Activated naive CD4-positive, alpha-beta T cell treated with anti-CD3 and anti-CD28 coated beads, Interleukin-2, amount 10 ng/mL, durations not matched to agents 7 days and 5 days (primary cell): ENCODE measurements around the gene CARD8.
"Not testable (repeated sequence)": the region's sequence is repeated elsewhere in the genome, so short reads cannot be mapped to it uniquely, and the experiment has no call there.

Source experiments
- CTCF ChIA-PET: fragments of 350-600 bp; sonication (Branson Sonifier 250); formaldehyde crosslinking; loops from one replicate; lab custom pipeline; 2021; ENCODE audit warnings: antibody characterized with exemption; lab: Charles Lee
- DNase-seq: peaks from one replicate; pipeline ENCODE4 v3.0.0-alpha.2; 2020
- H3K27ac Mint-ChIP-seq: one replicate; pipeline ENCODE4 v1.8.0; 2021; ENCODE audit warnings: mild to moderate bottlenecking, moderate library complexity, mixed read lengths
- H3K27me3 Mint-ChIP-seq: one replicate; pipeline ENCODE4 v1.8.0; 2021; ENCODE audit warnings: mild to moderate bottlenecking, mixed read lengths
- H3K36me3 Mint-ChIP-seq: one replicate; pipeline ENCODE4 v1.8.0; 2021; ENCODE audit warnings: mixed read lengths
- H3K4me1 Mint-ChIP-seq: one replicate; pipeline ENCODE4 v1.8.0; 2021; ENCODE audit warnings: mixed read lengths
- H3K4me3 Mint-ChIP-seq: one replicate; pipeline ENCODE4 v1.8.0; 2021; ENCODE audit warnings: mild to moderate bottlenecking, moderate library complexity, mixed read lengths
- H3K9me3 Mint-ChIP-seq: one replicate; pipeline ENCODE4 v1.8.0; 2021; ENCODE audit warnings: mixed read lengths

CARD8 gene

DNA sequence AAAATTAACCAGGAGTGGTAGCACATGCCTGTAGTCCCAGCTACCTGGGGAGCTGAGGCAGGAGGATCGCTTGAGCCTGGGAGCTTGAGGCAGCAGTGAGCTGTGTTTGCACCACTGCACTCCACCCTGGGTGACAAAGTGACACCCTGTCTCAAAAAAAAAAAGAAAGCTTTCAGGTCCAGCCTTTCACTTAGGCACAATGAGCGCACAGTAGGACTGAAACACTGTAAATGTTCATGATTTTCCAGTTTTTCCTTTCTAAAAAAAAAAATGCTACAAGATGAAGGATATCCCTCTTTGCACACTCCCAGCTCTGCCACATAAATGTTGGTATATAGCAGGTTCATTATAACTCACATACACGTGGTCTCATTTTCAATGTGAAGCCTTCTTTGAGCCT lies 32.0 kb upstream of the CARD8 start:
- CTCF ChIA-PET, result interaction anchor here (0.6 to 1.4 kb wide), 3 partner anchors 8 to 26 kb away, joined by 3 to 4 read pairs (median 4); no protein-coding TSS in a partner anchor
- H3K36me3 Mint-ChIP-seq, result no peaks in the 10 kb centered on the region
- H3K9me3 Mint-ChIP-seq, result peaks cover 20% of the 10 kb centered on the region
- peaks cover 7% of the 10 kb centered on the region for H3K4me1 Mint-ChIP-seq
- no peak overlapping the region for H3K27ac Mint-ChIP-seq
- H3K27me3 Mint-ChIP-seq, result peaks cover 29% of the 10 kb centered on the region
- H3K4me3 Mint-ChIP-seq, result no peak overlapping the region
- DNase-seq, result no peak

- peaks cover 14% of the 10 kb centered on the region for H3K27me3 Mint-ChIP-seq
- H3K4me3 Mint-ChIP-seq, result no peak overlapping the region
- H3K27ac Mint-ChIP-seq, result no peak overlapping the region
- H3K36me3 Mint-ChIP-seq, result no peaks in the 10 kb centered on the region
- no peaks in the 10 kb centered on the region for H3K4me1 Mint-ChIP-seq
- CTCF ChIA-PET, result interaction anchor here (2.3 kb wide), 1 partner anchor 13 kb away, joined by 4 read pairs; no protein-coding TSS in a partner anchor
- no peak for DNase-seq
- peaks cover 20% of the 10 kb centered on the region for H3K9me3 Mint-ChIP-seq
Observed at GRCh38 chr19:48284896-48285295, 29.2 kb upstream of the CARD8 start.

DNA sequence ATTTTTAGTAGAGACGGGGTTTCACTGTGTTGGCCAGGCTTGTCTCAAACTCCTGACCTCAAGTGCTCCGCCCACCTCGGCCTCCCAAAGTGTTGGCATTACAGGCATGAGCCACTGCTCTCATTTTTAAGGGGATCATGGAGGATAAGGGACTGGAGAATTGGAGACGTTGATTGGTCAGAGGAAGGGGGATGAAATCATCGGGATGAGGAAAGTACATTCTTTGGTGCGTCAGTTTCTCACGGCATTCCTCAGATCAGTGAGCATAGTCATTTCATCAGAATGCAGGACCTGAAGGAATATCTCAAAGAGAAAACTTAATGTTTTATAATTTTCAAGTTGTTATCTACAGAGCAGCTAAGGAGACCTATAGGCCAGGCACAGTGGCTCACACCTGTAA lies 28.2 kb upstream of the CARD8 start:
- CTCF ChIA-PET, result interaction anchor here (2.3 kb wide), 1 partner anchor 14 kb away, joined by 4 read pairs; no protein-coding TSS in a partner anchor
- peaks cover 14% of the 10 kb centered on the region for H3K27me3 Mint-ChIP-seq
- no peaks in the 10 kb centered on the region for H3K36me3 Mint-ChIP-seq
- no peak overlapping the region for H3K4me3 Mint-ChIP-seq
- peaks cover 20% of the 10 kb centered on the region for H3K9me3 Mint-ChIP-seq
- no peaks in the 10 kb centered on the region for H3K4me1 Mint-ChIP-seq
- H3K27ac Mint-ChIP-seq, result no peak overlapping the region
- DNase-seq, result no peak

GRCh38 chr19:48279747-48280146 lies 24.0 kb upstream of the CARD8 start:
- H3K4me1 Mint-ChIP-seq, result no peaks in the 10 kb centered on the region
- CTCF ChIA-PET, result interaction anchor here (0.6 kb wide), 1 partner anchor 8 kb away, joined by 3 read pairs; no protein-coding TSS in a partner anchor
- H3K27me3 Mint-ChIP-seq, result peaks cover 6% of the 10 kb centered on the region
- peaks cover 7% of the 10 kb centered on the region for H3K9me3 Mint-ChIP-seq
- no peak overlapping the region for H3K27ac Mint-ChIP-seq
- no peak for DNase-seq
- H3K36me3 Mint-ChIP-seq, result no peaks in the 10 kb centered on the region
- no peak overlapping the region for H3K4me3 Mint-ChIP-seq

DNA sequence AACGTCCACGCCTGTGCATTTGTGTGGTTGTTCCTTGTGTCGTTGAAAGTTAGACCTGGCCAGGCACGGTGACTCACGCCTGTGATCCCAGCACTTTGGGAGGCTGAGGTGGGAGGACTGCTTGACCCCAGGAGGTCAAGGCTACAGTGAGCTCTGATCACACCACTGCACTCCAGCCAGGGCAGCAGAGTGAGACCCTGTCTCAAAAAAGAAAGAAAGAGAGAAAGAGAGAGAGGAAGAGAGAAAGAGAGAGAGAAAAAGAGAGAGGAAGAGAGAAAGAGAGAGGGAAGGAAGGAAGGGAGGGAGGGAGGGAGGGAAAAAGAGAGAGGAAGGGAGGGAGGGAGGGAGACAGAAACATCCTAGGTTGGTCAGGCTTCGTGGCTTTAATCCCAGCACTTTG lies 19.2 kb upstream of the CARD8 start:
- Mint-ChIP-seq H3K4me1 (peaks cover 16% of the 10 kb centered on the region), H3K36me3 (no peaks in the 10 kb centered on the region), H3K27me3 (peaks cover 39% of the 10 kb centered on the region), H3K4me3 (no peak overlapping the region), H3K9me3 (no peaks in the 10 kb centered on the region), H3K27ac (no peak overlapping the region)
- CTCF ChIA-PET, result interaction anchor here (1.2 kb wide), 1 partner anchor 8 kb away, joined by 3 read pairs; no protein-coding TSS in a partner anchor
- DNase-seq, result no peak

GRCh38 chr19:48274173-48274572 lies 18.5 kb upstream of the CARD8 start:
- H3K27me3 Mint-ChIP-seq, result peaks cover 46% of the 10 kb centered on the region
- no peak overlapping the region for H3K27ac Mint-ChIP-seq
- no peak for DNase-seq
- H3K36me3 Mint-ChIP-seq, result no peaks in the 10 kb centered on the region
- H3K4me1 Mint-ChIP-seq, result peaks cover 21% of the 10 kb centered on the region
- H3K9me3 Mint-ChIP-seq, result no peaks in the 10 kb centered on the region
- H3K4me3 Mint-ChIP-seq, result no peak overlapping the region
- CTCF ChIA-PET, result no interaction called here

DNA sequence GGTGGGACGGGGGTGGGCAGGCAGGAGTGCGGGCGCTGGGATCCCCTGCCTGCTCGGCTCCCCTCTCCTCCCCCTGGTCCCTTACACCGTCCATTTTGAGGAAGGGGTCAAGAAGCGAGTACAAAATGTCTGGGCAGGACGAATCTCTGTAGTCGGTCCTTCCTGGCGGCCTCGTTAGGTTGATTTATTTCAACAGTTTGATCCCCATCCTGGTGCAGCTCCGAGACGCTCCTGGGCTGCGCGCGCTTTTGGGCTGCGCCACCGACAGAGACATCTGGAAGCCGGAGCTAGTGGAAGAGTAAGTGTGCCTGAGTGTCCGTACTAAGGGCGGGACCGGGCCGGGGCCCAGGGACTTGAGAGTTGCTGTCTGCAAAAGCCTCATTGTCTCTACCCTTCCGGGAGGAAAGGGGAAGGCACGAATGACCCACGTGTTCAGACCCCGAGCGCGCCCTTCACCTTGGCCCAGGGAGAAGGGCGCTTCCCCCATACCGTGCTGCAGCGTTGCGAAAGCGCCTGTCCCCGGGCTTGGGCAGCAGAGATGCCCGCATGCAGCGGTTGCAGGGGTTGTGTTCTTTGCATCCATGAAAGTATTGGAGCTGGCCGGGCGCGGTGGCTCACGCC lies 15.9 kb upstream of the CARD8 start:
- H3K27me3 Mint-ChIP-seq, result peaks cover 54% of the 10 kb centered on the region
- peak; percentile 38 for DNase-seq
- no peaks in the 10 kb centered on the region for H3K9me3 Mint-ChIP-seq
- peak overlapping the region; percentile 78 for H3K4me3 Mint-ChIP-seq
- H3K27ac Mint-ChIP-seq, result no peak overlapping the region
- peaks cover 25% of the 10 kb centered on the region for H3K4me1 Mint-ChIP-seq
- H3K36me3 Mint-ChIP-seq, result no peaks in the 10 kb centered on the region
- CTCF ChIA-PET, result interaction anchor here (1.2 to 2.4 kb wide), 5 partner anchors 11 to 62 kb away, joined by 3 to 9 read pairs (median 4); no protein-coding TSS in a partner anchor

GRCh38 chr19:48269617-48270026 lies 13.9 kb upstream of the CARD8 start:
- not testable (repeated sequence) for H3K27ac Mint-ChIP-seq, H3K36me3 Mint-ChIP-seq, DNase-seq, H3K9me3 Mint-ChIP-seq
- H3K27me3 Mint-ChIP-seq, result peaks cover 60% of the 10 kb centered on the region
- H3K4me1 Mint-ChIP-seq, result peaks cover 28% of the 10 kb centered on the region
- CTCF ChIA-PET, result interaction anchor here (0.7 to 4.3 kb wide), 3 partner anchors 18 to 65 kb away, joined by 3 to 43 read pairs (median 4); no protein-coding TSS in a partner anchor
- H3K4me3 Mint-ChIP-seq, result peak overlapping the region; percentile 53

- H3K27ac Mint-ChIP-seq, H3K36me3 Mint-ChIP-seq, H3K4me3 Mint-ChIP-seq, DNase-seq, H3K9me3 Mint-ChIP-seq: not testable (repeated sequence)
- Mint-ChIP-seq H3K4me1 (peaks cover 28% of the 10 kb centered on the region), H3K27me3 (peaks cover 34% of the 10 kb centered on the region)
- CTCF ChIA-PET, result interaction anchor here (1.7 kb wide), 2 partner anchors 28 to 68 kb away, joined by 4 to 7 read pairs; no protein-coding TSS in a partner anchor
Observed at GRCh38 chr19:48265326-48265725, 9.6 kb upstream of the CARD8 start.

DNA sequence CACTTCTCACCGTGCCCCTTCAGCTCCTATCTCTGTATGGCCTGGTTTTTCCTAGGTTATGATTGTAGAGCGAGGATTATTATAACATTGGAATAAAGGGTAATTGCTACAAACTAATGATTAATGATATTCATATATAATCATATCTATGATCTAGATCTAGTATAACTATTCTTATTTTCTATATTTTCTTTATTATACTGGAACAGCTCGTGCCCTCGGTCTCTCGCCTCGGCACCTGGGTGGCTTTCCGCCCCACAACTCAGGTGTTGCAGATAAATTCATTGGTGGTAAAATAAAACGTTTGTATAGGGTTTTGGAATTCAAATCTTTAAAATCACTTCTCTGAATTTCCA lies 4.6 kb upstream of the CARD8 start:
- CTCF ChIA-PET, result interaction anchor here (0.6 to 1.7 kb wide), 13 partner anchors 11 to 616 kb away, joined by 3 to 19 read pairs (median 4); no protein-coding TSS in a partner anchor
- H3K36me3 Mint-ChIP-seq, result peaks cover 10% of the 10 kb centered on the region
- H3K9me3 Mint-ChIP-seq, DNase-seq: not testable (repeated sequence)
- H3K4me3 Mint-ChIP-seq, result peak overlapping the region; percentile 75
- H3K4me1 Mint-ChIP-seq, result peaks cover 48% of the 10 kb centered on the region
- H3K27me3 Mint-ChIP-seq, result peaks cover 12% of the 10 kb centered on the region
- H3K27ac Mint-ChIP-seq, result peak overlapping the region; percentile 94

GRCh38 chr19:48258992-48259391 lies 3.3 kb upstream of the CARD8 start:
- DNase-seq, H3K9me3 Mint-ChIP-seq, H3K27me3 Mint-ChIP-seq: not testable (repeated sequence)
- CTCF ChIA-PET, result interaction anchor here (0.7 to 1.1 kb wide), 2 partner anchors 10 to 55 kb away, joined by 3 to 5 read pairs; no protein-coding TSS in a partner anchor
- Mint-ChIP-seq H3K4me3 (peak overlapping the region; percentile 74), H3K36me3 (peaks cover 14% of the 10 kb centered on the region), H3K4me1 (peaks cover 59% of the 10 kb centered on the region), H3K27ac (peak overlapping the region; percentile 94)

GRCh38 chr19:48258350-48258749 lies 2.6 kb upstream of the CARD8 start:
- H3K9me3 Mint-ChIP-seq, result no peaks in the 10 kb centered on the region
- H3K27me3 Mint-ChIP-seq, result no peaks in the 10 kb centered on the region
- CTCF ChIA-PET, result interaction anchor here (1.8 kb wide), 1 partner anchor 9 kb away, joined by 6 read pairs; no protein-coding TSS in a partner anchor
- H3K27ac Mint-ChIP-seq, result peak overlapping the region; percentile 94
- H3K36me3 Mint-ChIP-seq, result peaks cover 16% of the 10 kb centered on the region
- H3K4me3 Mint-ChIP-seq, result peak overlapping the region; percentile 74
- peak; percentile 36 for DNase-seq
- H3K4me1 Mint-ChIP-seq, result peaks cover 65% of the 10 kb centered on the region

DNA sequence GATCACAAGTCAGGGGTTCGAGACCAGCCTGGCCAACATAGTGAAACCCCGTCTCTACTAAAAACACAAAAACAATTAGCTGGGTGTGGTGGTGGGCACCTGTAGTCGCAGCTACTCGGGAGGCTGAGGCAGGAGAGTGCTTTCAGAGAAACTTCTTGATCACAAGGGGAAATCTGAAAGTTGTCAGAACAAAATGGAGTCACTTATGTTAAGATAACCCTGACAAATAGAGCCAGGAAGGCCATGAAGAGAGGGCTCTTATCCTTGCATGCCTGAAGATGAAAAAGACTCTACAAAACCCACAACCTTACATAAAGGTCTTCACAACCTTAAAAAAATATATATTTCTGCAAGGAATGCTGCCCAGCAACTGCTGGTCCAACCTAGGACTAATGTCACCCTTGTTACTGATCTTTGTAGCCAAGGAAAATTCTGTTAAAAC lies 1.2 kb downstream of the CARD8 start:
- CTCF ChIA-PET, result interaction anchor here (0.7 kb wide), 1 partner anchor 64 kb away, joined by 3 read pairs; no protein-coding TSS in a partner anchor
- peak overlapping the region; percentile 99 for H3K27ac Mint-ChIP-seq
- DNase-seq, result no peak
- no peaks in the 10 kb centered on the region for H3K27me3 Mint-ChIP-seq
- peaks cover 82% of the 10 kb centered on the region for H3K4me1 Mint-ChIP-seq
- H3K36me3 Mint-ChIP-seq, result peaks cover 45% of the 10 kb centered on the region
- H3K9me3 Mint-ChIP-seq, result no peaks in the 10 kb centered on the region
- peak overlapping the region; percentile 89 for H3K4me3 Mint-ChIP-seq

DNA sequence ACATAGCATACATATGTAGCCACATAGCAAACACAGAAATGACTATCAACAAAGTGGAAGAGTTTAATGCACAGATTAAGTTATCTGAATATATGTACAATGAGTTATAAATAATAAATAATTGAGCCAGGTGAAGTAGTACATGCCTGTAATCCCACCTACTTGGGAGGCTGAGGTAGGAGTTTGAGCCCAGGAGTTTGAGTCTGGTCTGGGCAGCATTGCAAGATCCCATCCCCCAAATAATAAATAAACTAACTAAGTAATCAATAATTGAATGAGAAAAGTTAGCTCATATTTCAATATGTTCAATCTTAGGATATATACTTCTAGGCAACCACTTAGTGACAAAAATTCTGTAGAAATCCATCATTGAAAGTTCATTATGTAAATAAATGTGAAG lies 1.7 kb downstream of the CARD8 start:
- no peaks in the 10 kb centered on the region for H3K27me3 Mint-ChIP-seq
- H3K9me3 Mint-ChIP-seq, result no peaks in the 10 kb centered on the region
- CTCF ChIA-PET, result no interaction called here
- DNase-seq, result no peak
- H3K36me3 Mint-ChIP-seq, result peaks cover 47% of the 10 kb centered on the region
- peaks cover 81% of the 10 kb centered on the region for H3K4me1 Mint-ChIP-seq
- peak overlapping the region; percentile 89 for H3K4me3 Mint-ChIP-seq
- H3K27ac Mint-ChIP-seq, result peak overlapping the region; percentile 99
